Spleen (tissue), 7 donors: ENCODE results near the gene CRACDL.

Source experiments
- CTCF ChIP-seq, 11 experiments: fragments of 200-600 bp in 7 of 11; fragments of 450-650 bp in 4 of 11; sonication (generic) in 4 of 11; IDR thresholded peaks in 8 of 11; conservative IDR thresholded peaks in 3 of 11; 1 replicate in 7 of 11; 2 replicates in 4 of 11; pipeline versions ENCODE4 v1.4.0 to v1.8.0; 2016 to 2021; ENCODE audit warnings: antibody characterized with exemption in 11 of 11, inconsistent platforms in 4 of 11, mild to moderate bottlenecking in 1 of 11
- POLR2AphosphoS5 ChIP-seq, 3 donors: sonication (generic); formaldehyde crosslinking; IDR thresholded peaks; one replicate each; pipeline ENCODE4 v1.5.1; 2017; ENCODE audit warnings: antibody characterized with exemption in 3 of 3
- donor health status: DM: no; HTN: no; CAD: no; lungs with moderate emphysema.
- donor health status: DM: no; HTN: no; CAD: no.
- donor health status: DM: no; HTN: no; CAD: no.

GRCh38 chr2:98908931-98909316 is 27.1 kb downstream of the CRACDL start:
- TF ChIP-seq CTCF (IDR thresholded peaks at IDR 0.05 in 8 of 11, conservative IDR thresholded peaks at IDR 0.05 in 3 of 11) (no peak), POLR2AphosphoS5 (IDR thresholded peaks at IDR 0.05) (no peak)
